ENCODE measurements around the gene GPBP1. TPM values are rescaled to one million over a fixed set of nuclear protein-coding genes. Genes with fewer than 3 reads are reported as not detected.

The GPBP1 gene
- total and polyA plus RNA-seq, 9 of the 15 experiments (the other 6 are each of a cell fraction or from before 2014, with no cell fraction given): 31.0 to 109 (median 68.4) TPM

DNA sequence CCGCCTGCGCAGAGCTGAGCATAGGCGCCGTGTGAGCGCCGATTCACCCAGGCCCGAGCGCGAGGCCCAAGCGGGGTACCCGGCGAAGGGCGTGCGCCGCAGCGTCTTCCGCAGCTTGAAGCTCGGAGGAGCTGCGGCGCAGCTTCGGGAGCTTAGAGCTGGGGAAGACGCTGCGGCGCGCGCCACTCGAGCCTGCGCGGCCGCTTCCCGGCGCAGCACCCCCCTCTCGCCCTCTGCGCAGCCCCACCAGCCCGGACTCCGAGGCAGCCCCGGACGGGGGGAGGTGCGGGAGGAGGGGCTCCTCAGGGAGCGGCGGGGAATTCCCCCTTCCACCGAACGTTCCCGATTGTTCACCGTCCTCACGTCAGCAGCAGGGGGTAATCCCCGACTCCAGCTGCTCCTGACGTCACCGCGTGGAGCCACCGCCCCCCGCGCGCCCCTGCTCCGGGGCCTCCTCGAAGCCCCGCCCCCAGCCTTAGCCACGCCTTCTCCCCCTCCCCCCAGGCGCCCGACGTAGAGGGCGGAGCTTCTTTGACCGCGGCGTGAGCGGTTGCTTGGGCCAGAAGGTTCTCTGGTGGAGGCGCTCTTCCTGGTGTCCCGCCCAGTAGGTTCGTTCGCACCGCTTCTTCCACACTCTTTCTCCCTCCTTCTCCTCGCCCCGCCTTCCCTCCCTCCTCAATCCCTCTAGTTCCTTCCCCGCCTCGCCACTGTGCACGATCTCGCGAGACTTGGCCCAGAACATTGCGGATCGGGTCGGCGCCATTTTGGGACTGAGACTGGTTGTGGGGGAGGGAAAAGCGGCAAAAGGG lies at the start of gene GPBP1 (continued):
- TF ChIP-seq DACH1 (IDR thresholded peaks at IDR 0.05; ENCODE audit: partially characterized antibody): peak; percentile 92
- TF ChIP-seq ZBTB7A (IDR thresholded peaks at IDR 0.05; ENCODE audit: borderline replicate concordance, control insufficient read depth, low read depth, low read length): peak; percentile 79; the same call in 1 of the 2 replicates
- peak; percentile 92 for TF ChIP-seq TAF9B (IDR thresholded peaks at IDR 0.05; ENCODE audit: partially characterized antibody)
- TF ChIP-seq, protein P1, sequence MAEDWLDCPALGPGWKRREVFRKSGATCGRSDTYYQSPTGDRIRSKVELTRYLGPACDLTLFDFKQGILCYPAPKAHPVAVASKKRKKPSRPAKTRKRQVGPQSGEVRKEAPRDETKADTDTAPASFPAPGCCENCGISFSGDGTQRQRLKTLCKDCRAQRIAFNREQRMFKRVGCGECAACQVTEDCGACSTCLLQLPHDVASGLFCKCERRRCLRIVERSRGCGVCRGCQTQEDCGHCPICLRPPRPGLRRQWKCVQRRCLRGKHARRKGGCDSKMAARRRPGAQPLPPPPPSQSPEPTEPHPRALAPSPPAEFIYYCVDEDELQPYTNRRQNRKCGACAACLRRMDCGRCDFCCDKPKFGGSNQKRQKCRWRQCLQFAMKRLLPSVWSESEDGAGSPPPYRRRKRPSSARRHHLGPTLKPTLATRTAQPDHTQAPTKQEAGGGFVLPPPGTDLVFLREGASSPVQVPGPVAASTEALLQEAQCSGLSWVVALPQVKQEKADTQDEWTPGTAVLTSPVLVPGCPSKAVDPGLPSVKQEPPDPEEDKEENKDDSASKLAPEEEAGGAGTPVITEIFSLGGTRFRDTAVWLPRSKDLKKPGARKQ (CRISPR knock-in tag; IDR thresholded peaks at IDR 0.05): no peak
- TF ChIP-seq, protein P2, sequence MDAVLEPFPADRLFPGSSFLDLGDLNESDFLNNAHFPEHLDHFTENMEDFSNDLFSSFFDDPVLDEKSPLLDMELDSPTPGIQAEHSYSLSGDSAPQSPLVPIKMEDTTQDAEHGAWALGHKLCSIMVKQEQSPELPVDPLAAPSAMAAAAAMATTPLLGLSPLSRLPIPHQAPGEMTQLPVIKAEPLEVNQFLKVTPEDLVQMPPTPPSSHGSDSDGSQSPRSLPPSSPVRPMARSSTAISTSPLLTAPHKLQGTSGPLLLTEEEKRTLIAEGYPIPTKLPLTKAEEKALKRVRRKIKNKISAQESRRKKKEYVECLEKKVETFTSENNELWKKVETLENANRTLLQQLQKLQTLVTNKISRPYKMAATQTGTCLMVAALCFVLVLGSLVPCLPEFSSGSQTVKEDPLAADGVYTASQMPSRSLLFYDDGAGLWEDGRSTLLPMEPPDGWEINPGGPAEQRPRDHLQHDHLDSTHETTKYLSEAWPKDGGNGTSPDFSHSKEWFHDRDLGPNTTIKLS (IDR thresholded peaks at IDR 0.05; ENCODE audit: borderline replicate concordance, low read depth): peak; percentile 89
- TF ChIP-seq, protein P3, sequence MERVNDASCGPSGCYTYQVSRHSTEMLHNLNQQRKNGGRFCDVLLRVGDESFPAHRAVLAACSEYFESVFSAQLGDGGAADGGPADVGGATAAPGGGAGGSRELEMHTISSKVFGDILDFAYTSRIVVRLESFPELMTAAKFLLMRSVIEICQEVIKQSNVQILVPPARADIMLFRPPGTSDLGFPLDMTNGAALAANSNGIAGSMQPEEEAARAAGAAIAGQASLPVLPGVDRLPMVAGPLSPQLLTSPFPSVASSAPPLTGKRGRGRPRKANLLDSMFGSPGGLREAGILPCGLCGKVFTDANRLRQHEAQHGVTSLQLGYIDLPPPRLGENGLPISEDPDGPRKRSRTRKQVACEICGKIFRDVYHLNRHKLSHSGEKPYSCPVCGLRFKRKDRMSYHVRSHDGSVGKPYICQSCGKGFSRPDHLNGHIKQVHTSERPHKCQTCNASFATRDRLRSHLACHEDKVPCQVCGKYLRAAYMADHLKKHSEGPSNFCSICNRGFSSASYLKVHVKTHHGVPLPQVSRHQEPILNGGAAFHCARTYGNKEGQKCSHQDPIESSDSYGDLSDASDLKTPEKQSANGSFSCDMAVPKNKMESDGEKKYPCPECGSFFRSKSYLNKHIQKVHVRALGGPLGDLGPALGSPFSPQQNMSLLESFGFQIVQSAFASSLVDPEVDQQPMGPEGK (CRISPR knock-in tag; IDR thresholded peaks at IDR 0.05; ENCODE audit: borderline replicate concordance): no peak
- 0 out of 2 replicates have a peak, but pooled peaks have one; percentile 27 for TF ChIP-seq SAFB (IDR thresholded peaks at IDR 0.05; ENCODE audit: borderline replicate concordance, low read depth, low read length)
- TF ChIP-seq CHD2 (IDR thresholded peaks at IDR 0.05; ENCODE audit: low read depth, low read length): peak; percentile 99
- peak; percentile 50 for TF ChIP-seq ATF1 (CRISPR knock-in tag; IDR thresholded peaks at IDR 0.05)
- peak; percentile 94 for TF ChIP-seq ATF1 (tag; IDR thresholded peaks at IDR 0.05)
- TF ChIP-seq, protein P4, sequence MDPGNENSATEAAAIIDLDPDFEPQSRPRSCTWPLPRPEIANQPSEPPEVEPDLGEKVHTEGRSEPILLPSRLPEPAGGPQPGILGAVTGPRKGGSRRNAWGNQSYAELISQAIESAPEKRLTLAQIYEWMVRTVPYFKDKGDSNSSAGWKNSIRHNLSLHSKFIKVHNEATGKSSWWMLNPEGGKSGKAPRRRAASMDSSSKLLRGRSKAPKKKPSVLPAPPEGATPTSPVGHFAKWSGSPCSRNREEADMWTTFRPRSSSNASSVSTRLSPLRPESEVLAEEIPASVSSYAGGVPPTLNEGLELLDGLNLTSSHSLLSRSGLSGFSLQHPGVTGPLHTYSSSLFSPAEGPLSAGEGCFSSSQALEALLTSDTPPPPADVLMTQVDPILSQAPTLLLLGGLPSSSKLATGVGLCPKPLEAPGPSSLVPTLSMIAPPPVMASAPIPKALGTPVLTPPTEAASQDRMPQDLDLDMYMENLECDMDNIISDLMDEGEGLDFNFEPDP (CRISPR knock-in tag; IDR thresholded peaks at IDR 0.05): no peak
- no peak for TF ChIP-seq ZNF197 (CRISPR knock-in tag; IDR thresholded peaks at IDR 0.05; ENCODE audit: low read depth)
- peak; percentile 15 for TF ChIP-seq HNRNPK (IDR thresholded peaks at IDR 0.05; ENCODE audit: low read depth, low read length, poor library complexity, severe bottlenecking)
- TF ChIP-seq NCOR1 (IDR thresholded peaks at IDR 0.05): peak; percentile 58
- no peak for TF ChIP-seq SRSF7 (optimal IDR thresholded peaks at IDR 0.05; ENCODE audit: low read depth, low read length)
- TF ChIP-seq ILF3 (IDR thresholded peaks at IDR 0.05; ENCODE audit: borderline replicate concordance): no peak
- TF ChIP-seq KLF13 (tag; IDR thresholded peaks at IDR 0.05; ENCODE audit: borderline replicate concordance, low read depth): no peak
- TF ChIP-seq TRIM24 (IDR thresholded peaks at IDR 0.05): peak in 1 of 2 experiments; percentile 56; a peak in 1 of 4 replicates
- TF ChIP-seq, protein P5, sequence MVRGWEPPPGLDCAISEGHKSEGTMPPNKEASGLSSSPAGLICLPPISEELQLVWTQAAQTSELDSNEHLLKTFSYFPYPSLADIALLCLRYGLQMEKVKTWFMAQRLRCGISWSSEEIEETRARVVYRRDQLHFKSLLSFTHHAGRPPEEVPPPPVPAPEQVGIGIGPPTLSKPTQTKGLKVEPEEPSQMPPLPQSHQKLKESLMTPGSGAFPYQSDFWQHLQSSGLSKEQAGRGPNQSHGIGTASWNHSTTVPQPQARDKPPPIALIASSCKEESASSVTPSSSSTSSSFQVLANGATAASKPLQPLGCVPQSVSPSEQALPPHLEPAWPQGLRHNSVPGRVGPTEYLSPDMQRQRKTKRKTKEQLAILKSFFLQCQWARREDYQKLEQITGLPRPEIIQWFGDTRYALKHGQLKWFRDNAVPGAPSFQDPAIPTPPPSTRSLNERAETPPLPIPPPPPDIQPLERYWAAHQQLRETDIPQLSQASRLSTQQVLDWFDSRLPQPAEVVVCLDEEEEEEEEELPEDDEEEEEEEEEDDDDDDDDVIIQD (CRISPR knock-in tag; IDR thresholded peaks at IDR 0.05): no peak
